Stimulated activated naive CD4-positive, alpha-beta T cell (primary cell): ENCODE data around the gene DPPA4.

Experiments
- DNase-seq, 6 experiments: peaks; one replicate each; lab custom pipeline; 2025; lab: John Stamatoyannopoulos, UW

DPPA4 gene

GRCh38 chr3:109338322-109338721 is 976 bp upstream of the DPPA4 start:
- DNase-seq = no peak

DNA sequence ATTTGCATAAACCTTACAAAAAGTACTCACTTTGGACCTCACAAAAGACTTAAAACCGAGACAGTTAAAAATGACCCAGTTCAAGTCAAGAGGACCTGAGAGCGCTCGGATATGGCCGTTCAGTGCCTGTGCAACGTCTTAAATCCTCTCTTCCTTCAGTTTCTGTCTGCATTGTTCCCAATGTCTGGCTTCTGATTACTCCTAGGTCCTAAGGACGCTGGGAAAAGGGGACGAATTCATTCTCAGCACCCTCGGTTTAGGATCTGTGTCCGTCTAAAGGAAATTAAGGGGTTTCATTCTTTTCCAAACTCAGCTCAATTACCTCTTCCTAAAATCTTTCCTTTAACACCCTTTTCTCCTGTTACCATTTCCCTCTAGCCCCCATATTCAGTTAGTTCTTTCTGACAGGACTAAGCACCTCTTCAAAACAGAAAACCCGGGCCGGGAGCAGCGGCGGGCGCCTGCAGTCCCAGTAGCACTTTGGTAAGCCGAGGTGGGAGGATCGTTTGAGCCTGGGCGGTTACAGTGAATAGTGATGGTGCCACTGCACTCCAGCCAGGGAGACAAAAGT is 970 bp downstream of the DPPA4 start:
- DNase-seq = peak in 1 of 6 experiments; percentile 1

DNA sequence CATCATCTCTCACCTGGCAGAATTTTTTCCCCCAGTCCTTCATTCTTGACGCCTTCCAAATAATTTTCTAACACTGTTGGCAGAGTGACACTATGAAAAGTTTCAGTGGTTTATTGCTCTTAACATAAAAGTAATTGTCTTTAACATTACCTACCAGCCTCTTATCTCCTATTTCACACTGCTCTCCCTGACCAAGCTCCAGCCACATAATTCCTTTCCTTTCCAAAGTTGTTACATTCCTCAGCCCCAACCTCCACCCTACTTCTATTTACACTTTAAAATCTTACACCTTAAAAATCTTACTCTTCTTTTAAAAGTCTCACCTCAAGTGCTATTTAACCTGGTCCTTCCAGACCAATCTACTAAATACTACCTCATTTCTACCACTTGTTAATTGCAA is 2.8 kb downstream of the DPPA4 start:
- no peak for DNase-seq

GRCh38 chr3:109331692-109332091 is 5.7 kb downstream of the DPPA4 start:
- no peak for DNase-seq

GRCh38 chr3:109330405-109330804 is 6.9 kb downstream of the DPPA4 start:
- no peak for DNase-seq

- no peak for DNase-seq
Observed at GRCh38 chr3:109328202-109328601, 9.1 kb downstream of the DPPA4 start.

GRCh38 chr3:109325657-109326056 is 11.7 kb downstream of the DPPA4 start:
- DNase-seq = no peak

DNA sequence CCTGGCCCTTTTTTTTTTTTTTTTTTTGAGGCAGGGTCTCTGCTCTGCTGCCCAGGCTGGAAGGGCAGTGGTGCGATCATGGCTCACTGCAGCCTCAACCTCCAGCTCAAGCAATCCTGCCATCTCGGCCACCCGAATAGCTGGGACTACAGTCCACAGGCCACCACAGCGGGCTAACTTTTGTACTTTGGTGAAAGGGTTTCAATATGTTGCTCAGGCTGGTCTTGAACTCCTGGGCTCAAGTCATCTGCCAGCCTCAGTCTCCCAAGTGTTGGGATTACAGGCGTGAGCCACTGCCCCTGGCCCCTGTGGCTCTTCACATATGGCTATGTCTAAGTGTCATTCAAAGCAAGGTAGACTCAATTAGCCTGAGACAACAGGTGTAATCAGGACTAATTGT is 12.2 kb downstream of the DPPA4 start:
- no peak for DNase-seq

GRCh38 chr3:109316162-109316730 is 21.1 kb downstream of the DPPA4 start, which contains the start of gene DPPA2:
Gene DPPA2 (minus strand): TSS chr3:109316517. CDS start chr3:109314542, 1,975 bp downstream.
- DNase-seq = no peak

DNA sequence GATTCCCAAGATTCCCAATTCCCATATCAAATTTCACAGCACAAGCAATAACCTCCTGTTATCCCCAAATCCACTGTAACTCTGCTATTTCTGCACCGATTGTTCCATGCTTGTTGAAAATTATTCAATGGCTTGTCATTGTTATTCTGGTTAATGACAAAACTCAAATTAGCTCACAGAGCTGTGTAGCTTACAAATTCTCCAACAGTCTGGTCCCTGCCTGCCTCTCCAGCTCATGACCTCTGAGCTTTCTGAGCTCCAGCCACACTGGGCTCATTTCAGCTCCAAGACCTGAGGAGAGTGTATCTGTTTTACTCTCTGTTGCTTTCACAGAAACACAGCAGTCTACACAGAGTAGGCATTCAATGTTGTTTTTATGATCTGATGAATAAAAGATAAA is 24.3 kb downstream of the DPPA4 start:
- no peak for DNase-seq

GRCh38 chr3:109297496-109297895 is 39.9 kb downstream of the DPPA4 start:
- no peak for DNase-seq

- DNase-seq = no peak
Observed at GRCh38 chr3:109284071-109284470, 53.3 kb downstream of the DPPA4 start.

- no peak for DNase-seq
Observed at GRCh38 chr3:109278546-109278945, 58.8 kb downstream of the DPPA4 start.

GRCh38 chr3:109278141-109278540 is 59.2 kb downstream of the DPPA4 start:
- no peak for DNase-seq
